VCaP (cell line): ENCODE results near the gene AFP.

Source experiments
- H3K27ac ChIP-seq: fragments of 450-650 bp; 2 replicates; pipeline ENCODE4 v1.5.1; 2017
- TF ChIP-seq, protein P1 (sequence below): fragments of 450-650 bp; conservative IDR thresholded peaks from 2 replicates; pipeline ENCODE4 v1.5.1; 2017; ENCODE audit warnings: mild to moderate bottlenecking, moderate library complexity

AFP gene

DNA sequence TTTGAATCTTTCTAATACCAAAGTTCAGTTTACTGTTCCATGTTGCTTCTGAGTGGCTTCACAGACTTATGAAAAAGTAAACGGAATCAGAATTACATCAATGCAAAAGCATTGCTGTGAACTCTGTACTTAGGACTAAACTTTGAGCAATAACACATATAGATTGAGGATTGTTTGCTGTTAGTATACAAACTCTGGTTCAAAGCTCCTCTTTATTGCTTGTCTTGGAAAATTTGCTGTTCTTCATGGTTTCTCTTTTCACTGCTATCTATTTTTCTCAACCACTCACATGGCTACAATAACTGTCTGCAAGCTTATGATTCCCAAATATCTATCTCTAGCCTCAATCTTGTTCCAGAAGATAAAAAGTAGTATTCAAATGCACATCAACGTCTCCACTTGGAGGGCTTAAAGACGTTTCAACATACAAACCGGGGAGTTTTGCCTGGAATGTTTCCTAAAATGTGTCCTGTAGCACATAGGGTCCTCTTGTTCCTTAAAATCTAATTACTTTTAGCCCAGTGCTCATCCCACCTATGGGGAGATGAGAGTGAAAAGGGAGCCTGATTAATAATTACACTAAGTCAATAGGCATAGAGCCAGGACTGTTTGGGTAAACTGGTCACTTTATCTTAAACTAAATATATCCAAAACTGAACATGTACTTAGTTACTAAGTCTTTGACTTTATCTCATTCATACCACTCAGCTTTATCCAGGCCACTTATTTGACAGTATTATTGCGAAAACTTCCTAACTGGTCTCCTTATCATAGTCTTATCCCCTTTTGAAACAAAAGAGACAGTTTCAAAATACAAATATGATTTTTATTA lies 3.6 kb upstream of the AFP start:
- TF ChIP-seq, protein P1, sequence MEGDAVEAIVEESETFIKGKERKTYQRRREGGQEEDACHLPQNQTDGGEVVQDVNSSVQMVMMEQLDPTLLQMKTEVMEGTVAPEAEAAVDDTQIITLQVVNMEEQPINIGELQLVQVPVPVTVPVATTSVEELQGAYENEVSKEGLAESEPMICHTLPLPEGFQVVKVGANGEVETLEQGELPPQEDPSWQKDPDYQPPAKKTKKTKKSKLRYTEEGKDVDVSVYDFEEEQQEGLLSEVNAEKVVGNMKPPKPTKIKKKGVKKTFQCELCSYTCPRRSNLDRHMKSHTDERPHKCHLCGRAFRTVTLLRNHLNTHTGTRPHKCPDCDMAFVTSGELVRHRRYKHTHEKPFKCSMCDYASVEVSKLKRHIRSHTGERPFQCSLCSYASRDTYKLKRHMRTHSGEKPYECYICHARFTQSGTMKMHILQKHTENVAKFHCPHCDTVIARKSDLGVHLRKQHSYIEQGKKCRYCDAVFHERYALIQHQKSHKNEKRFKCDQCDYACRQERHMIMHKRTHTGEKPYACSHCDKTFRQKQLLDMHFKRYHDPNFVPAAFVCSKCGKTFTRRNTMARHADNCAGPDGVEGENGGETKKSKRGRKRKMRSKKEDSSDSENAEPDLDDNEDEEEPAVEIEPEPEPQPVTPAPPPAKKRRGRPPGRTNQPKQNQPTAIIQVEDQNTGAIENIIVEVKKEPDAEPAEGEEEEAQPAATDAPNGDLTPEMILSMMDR, result no peak
- no peak overlapping the region; the same call in 1 of the 2 replicates for H3K27ac ChIP-seq

DNA sequence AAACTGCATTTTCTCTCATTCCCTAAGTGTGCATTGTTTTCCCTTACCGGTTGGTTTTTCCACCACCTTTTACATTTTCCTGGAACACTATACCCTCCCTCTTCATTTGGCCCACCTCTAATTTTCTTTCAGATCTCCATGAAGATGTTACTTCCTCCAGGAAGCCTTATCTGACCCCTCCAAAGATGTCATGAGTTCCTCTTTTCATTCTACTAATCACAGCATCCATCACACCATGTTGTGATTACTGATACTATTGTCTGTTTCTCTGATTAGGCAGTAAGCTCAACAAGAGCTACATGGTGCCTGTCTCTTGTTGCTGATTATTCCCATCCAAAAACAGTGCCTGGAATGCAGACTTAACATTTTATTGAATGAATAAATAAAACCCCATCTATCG lies 2.9 kb upstream of the AFP start:
- TF ChIP-seq, protein P1, result no peak
- H3K27ac ChIP-seq, result no peak overlapping the region; the same call in 1 of the 2 replicates

DNA sequence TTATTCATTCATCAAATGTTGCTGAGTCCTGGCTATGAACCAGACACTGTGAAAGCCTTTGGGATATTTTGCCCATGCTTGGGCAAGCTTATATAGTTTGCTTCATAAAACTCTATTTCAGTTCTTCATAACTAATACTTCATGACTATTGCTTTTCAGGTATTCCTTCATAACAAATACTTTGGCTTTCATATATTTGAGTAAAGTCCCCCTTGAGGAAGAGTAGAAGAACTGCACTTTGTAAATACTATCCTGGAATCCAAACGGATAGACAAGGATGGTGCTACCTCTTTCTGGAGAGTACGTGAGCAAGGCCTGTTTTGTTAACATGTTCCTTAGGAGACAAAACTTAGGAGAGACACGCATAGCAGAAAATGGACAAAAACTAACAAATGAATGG lies 1.7 kb upstream of the AFP start:
- no peak overlapping the region for H3K27ac ChIP-seq
- TF ChIP-seq, protein P1, result no peak; the same call in 1 of the 2 replicates

DNA sequence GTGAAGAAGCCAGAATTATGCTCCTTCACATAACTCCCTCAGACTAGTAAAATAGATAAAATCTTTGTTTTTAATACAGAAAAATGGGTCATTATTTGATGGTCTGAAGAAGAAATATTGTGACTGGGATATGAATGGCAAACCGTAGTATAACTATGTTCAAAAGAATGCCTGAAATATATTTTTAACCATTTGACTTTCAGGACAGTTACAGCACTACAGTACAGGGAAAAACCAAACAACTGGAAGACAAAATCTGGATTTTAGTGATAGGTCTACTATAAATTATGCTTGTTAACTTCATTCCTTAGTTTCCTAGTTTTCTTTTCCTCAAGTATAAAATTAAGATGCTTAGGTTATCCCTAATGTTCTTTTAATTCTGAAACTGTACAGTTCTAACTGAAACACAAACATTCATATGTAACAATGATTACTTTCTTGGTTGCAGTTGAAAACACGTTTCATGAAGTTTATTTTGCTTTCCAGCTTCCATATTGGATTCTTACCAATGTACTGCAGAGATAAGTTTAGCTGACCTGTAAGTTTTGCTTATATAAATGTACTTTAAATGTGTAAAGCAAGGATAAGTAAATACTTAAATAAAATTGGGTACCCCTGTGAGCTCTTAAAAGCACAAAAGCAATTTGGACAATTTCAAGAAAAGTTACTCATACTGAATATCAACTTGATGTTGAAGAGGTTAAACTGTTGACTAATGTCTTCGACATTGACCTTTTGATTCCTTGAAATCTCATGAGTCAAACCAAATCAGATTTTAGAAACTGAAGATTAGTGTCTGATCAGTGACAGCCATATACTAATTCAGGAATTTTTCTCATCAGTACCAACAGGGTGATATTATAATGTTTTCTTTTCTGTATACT lies 895 bp downstream of the AFP start:
- TF ChIP-seq, protein P1, result no peak
- no peak overlapping the region for H3K27ac ChIP-seq

DNA sequence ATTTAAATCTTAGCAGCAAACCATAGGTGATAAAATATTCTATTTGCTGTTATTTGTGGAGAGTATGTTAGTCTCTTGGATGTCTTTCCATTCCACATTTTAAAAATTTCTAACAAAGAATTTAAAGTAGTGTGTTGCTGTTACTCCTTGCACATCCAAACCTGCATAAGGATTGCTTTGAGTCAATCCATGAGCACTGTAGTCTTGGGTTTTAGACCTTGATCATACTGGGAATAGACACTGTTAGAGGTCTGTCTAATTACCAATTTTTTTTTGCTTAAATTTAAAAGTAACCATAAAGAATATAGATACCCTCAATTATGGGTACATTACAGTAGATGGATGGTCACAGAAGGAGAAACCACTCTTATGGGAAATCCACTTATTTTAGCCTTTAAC lies 1.5 kb downstream of the AFP start:
- H3K27ac ChIP-seq, result no peak overlapping the region
- TF ChIP-seq, protein P1, result no peak

DNA sequence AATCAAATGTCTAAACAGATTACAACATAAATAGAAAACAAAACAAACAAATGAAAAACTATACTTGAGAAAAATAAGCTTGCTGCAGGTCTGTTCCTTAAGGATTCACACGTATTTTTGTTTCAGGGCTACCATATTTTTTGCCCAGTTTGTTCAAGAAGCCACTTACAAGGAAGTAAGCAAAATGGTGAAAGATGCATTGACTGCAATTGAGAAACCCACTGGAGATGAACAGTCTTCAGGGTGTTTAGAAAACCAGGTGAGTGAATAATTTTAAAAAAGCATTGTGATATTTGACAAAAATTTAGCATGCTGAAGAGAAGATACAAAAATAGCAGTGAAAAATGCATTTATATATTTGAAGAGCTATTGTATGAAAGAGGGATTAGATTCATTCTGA lies 2.0 kb downstream of the AFP start:
- H3K27ac ChIP-seq, result no peak overlapping the region
- TF ChIP-seq, protein P1, result no peak

DNA sequence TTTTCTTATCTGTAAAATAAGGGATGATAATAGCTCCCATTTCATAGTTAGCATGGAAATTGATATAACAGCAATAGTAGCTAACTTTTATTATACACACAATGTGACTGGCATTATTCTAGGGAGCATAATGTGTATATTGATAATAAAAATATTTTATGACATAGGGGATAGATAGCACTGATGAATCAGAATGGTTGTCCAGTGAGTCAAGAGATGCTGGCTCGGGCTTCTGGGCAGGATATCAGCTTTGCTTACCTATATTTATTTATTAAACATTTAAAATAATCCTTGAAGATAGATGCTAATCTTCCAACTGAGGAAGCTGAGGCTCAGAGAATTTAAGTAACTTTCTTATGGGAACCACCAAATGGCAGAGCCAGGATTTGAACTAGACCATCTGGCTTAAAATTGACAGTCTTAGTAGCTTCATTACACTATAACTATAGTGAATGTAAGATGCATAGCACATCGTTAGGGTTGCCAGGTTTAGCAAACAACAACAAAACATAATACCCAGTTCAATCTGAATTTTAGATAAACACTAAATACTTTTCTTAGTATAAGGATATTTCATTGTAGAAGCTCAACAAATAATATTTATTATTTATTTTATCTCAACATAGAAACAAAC lies 2.7 kb downstream of the AFP start:
- TF ChIP-seq, protein P1, result no peak
- no peak overlapping the region for H3K27ac ChIP-seq
